ENCODE results near the gene LARGE1.
"Not testable (repeated sequence)": the region's sequence is repeated elsewhere in the genome, so short reads cannot be mapped to it uniquely, and the experiment has no call there.

Gene LARGE1

DNA sequence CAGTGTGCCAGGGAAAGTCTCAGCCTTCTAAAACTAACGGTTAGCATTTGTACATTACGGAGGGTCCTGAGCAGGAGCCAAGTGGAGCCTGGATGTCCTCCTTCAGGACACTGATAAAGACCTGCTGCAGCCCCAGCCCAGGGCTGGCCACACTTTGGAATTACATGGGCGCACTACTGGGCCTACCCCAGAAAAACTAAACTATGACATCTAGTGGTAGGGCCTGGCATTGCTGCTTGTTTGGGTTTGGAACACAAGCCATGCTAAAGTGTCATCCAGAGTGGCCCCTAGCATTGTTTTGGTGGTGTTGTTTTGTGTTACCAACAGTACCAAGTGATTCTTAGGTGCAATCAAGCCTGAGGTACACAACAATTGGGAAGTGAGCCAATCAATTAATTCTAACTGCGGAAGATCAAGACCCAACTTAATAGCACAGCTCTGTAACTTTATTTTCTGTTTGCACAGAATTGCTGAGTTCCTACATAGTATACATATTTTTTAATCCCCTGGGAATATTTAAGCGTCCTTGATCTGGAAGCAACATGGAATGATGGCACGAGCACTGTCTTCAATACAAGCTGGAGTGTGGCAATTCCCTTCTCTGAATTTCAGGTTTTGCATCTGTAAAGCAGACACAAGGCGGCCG, 340.7 kb downstream of the LARGE1 start:
- DNase-seq, result no peak

GRCh38 chr22:33578752-33579151, 341.5 kb downstream of the LARGE1 start:
- DNase-seq, result no peak

DNA sequence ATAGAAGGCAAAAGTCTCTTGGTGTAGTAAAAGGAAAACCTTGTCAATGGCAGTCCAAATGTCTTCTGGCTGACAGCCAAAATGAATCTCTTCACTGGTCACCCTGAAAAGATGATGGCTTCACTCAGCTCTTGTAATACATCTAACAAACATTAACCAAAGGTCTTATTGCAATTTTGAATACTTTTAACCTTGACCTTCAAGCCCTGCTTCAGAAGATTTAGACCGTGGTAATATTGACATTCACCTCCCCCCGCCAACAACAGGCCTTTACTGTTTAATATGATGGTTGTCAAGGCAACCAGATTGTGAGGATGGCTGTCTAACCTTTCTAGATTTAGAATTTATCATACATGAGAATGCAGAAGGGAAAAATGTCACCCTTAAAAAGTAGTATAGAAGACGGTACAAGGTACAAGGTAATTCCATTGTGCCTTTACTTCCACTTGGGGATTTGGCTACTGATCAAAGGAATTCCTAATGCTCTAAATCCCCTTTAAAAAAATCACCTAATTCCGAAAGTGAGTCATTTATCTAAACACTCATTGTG, 342.3 kb downstream of the LARGE1 start:
- no peak for DNase-seq

DNA sequence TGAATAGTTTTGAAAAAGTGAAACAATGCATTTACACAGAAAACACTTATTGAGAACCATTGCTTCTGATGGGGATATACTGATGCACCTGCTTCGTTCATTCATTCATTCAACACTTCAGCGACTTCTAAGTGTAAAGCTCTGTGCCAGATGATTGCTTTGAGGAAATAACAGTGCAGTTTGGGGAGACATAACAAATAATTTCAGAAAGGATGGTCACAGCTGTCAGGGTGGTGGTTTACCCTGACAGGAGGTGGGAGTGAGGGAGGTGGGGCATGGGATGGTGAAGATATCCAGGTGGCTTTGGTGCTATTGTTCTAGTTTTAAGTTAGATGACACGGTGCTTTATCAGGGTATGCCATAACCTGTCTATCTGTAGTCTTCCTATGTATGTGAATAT, 344.1 kb downstream of the LARGE1 start:
- no peak for DNase-seq

DNA sequence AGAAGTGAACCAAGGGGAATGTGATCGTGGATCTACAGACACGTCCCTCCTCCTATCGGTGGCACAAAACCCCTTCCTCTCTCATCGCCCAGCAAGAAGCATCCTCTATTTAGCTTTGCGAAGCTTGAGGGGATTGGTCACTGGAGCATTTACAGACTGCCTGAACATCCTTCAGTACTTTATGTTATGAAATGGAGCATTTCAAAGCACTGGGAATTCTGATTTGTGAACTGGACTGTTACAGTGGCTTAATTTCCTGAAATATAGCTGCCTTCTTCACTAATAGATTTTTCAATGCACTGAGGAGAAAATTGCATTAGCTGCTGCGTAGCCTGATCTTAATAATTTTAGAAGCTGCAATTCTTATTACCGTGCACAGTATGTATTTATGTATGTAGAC, 344.5 kb downstream of the LARGE1 start:
- no peak for DNase-seq

- no peak for DNase-seq
These were observed 345.2 kb downstream of the LARGE1 start for GRCh38 chr22:33575041-33575440.

- no peak for DNase-seq
These were observed 346.8 kb downstream of the LARGE1 start for GRCh38 chr22:33573479-33573878.

DNA sequence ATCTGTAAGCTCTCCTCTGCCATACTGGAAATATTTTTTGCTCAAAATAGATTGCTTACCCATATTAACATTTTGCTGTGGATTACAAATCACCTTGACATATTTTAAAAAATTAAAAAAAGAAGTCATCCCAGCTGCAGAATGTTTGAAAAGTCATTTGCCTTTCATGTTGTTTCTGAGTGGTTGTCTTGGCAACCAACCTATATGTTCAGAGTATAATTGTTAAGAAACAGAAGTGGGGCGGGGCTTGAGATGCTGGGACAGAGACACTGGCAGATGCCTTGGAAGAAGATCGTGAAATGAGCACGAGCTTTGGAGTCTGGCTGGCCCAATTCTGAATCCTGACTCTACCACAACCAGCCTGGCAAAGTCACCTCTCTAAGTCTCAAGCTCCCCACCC, 348.2 kb downstream of the LARGE1 start:
- DNase-seq, result no peak

GRCh38 chr22:33570110-33570509, 350.2 kb downstream of the LARGE1 start:
- DNase-seq, result no peak

DNA sequence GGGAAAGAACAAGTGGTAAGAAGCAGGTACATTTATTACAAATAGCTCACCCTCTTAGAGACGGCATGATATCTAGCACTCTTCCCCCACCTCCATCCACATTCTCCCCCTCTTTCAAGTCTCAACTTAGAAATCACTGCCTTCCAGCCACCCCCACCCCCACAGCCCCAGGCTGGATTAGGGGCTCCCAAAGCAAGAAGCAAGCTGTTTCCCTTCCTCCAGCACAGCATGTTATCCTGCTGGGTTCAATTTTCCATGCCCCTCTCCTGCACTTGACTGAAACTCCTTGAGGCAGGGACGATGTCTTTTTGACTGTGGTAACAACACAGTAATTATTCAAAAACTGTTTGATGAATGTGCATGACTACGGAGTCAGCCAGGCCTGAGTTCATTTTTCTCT, 350.7 kb downstream of the LARGE1 start:
- no peak for DNase-seq

DNA sequence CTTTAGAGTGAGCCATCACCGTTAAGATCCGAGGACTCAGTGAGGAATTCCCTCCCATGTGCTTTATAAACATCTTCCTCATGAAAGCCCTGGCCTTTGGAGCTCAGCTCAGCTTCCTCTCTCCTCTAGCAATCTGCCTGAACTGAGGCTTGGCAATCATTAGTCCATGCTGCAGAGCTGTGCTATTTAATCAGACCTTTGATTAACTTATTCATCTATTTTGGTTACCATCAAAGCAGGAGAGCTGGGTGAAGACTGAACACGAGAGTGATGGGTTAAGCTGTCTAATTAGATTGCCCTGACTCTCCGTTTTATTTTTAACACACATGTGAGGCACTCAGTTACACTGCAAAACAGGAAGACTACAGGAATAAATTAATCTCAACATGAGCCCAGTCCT, 351.3 kb downstream of the LARGE1 start:
- DNase-seq, result no peak

DNA sequence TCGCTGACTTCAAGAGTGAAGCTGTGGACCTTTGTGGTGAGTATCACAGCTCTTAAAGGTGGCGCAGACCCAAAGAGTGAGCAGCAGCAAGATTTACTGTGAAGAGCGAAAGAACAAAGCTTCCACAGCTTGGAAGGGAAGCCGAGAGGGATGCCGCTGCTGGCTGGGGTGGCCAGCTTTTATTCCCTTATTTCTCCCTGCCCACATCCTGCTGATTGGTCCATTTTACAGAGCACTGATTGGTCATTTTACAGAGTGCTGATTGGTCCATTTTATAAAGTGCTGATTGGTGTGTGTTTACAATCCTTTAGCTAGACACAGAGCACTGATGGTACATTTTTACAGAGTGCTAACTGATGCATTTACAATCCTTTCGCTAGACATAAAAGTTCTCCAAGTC, 353.8 kb downstream of the LARGE1 start:
- DNase-seq, result not testable (repeated sequence)

- DNase-seq, result no peak
These were observed 354.7 kb downstream of the LARGE1 start for GRCh38 chr22:33565580-33565995.

DNA sequence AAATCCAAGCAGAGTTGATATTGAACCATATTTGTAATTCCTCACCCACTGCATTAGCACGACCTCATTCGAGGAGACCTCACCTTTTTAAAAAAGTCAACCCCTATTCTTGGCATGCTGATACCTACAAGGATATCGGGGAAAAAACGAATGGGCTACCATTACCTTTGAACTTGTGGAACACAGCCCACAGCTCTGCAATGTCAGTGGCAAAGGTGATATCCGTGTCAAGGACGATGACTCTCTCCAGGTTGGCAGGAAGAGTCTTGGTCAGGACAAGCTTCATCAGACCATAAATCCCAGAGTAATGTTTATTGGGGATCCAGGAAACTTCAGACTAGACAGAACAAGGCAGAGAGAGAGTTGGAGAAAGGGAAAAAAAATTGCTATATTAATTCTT, 355.6 kb downstream of the LARGE1 start:
- DNase-seq, result no peak

- DNase-seq, result no peak
These were observed 356.9 kb downstream of the LARGE1 start for GRCh38 chr22:33563220-33563964.

DNA sequence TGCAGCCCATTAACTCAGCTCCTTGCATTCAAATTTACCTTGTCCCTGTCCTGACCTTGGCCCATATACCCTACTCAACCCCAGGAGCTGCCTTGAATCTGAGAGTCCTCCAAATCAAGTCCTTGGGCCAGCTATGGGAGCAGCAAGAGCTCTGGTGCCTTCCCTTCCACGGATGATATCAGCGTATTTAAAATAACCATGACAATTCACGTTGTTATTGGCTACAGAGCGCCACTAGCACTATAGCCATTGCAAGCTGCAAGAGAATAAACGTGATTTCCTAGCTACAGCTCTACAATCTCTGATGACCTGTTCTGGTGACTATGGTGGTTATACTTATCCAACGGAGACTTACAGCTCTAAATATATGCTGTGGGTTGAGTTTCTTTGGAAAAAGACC, 357.8 kb downstream of the LARGE1 start:
- DNase-seq, result no peak

DNA sequence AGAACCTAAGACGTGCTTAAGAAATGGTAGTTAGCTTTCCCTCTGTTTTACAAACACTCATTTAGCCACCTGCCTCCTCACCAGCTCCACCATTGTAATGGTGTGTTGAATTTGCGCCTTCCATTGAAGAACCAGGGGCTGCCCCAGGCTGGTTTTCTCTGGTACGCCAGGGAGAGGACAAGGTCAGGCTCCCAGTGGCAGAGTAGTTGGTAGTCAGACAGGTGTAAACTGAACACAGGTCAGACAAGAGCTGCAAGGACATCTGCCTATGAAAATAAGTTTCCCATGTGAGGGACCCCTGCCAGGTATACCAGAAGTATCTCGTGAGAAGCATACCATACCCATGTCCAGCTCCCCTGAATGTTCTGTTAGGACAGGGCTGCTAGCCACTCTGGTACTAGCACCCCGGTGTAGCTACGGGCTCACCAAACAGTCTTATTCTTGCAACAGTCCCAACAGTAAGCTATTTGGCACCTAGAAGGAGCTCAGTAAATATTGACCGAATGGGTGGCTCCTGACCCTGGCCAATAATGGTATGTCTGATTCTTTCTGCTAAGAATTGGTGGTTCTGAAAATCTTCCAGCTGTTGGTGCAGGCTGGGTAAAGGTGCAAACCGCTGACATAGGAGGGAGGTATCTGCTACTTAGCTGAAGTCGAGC, 359.0 kb downstream of the LARGE1 start:
- DNase-seq, result no peak

GRCh38 chr22:33557836-33558235, 362.4 kb downstream of the LARGE1 start:
- no peak for DNase-seq

DNA sequence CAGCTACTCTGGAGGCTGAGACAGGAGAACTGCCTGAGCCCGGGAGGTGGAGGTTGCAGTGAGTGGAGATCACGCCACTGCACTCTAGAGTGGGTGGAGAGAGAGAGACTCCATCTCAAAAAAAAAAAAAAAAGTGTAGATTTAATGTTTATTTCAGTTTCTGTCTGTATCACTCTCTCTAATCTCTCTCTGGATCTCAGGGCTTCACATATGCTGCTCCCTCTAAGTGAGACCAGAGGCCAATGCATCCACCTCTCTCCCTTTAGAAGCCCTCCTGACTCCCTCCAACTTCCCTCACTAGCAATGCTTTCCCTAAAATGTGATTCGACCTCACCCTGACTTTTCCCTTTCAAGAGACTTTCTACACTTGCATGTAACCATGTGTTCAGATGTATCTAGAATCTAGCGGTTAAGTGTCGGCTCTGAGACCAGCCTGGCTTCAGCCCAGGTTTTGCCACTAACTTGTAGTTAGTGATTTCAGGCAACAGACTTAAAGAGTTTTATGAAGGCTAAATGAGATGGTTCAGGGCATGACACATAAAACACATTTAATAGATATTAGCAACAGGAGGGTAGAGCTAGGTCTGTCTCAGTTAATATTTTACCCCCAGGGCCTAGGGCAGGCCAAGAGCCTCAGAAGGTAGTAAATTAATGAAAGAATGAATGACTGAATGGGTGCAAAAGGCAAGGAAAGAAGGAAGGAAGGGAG, 364.3 kb downstream of the LARGE1 start:
- DNase-seq, result no peak

- DNase-seq, result no peak
These were observed 366.8 kb downstream of the LARGE1 start for GRCh38 chr22:33553493-33553892.

DNA sequence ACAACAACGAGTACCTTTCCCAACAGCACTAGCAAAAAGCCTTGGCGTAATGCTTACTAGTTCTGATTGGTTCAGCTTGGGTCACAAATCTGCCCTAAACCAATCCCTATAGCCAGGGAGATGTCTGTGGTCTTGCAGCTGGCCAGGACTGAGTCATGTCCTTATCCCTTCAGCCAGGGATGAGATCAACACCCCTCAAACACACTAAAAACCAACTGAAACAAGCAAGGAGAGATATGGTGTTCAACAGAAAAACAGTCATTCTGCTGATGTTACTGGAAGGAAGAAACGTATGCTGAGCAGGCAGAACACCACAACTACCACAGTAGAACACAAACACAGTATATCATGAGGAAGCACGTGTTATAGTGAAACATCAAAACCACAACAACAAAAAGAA, 375.6 kb downstream of the LARGE1 start:
- DNase-seq, result no peak

DNA sequence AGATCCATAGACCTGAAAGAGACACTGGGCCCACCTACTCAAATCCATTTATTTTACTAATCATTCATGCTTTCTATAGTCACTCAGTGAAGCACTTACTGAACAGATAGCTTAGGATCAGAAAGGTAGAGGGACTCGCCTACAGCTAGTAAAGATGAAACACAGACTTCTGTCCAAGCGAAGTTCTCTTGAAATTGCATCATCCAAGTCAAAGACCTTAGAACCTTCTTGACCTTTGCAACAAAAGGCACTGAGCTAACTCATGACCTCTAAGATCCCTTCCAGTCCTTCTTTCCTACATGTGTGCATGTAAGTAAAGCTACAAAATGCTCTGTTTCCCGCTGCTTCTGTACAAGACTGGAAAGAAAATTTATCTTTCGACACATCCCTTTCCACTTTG, 377.6 kb downstream of the LARGE1 start:
- no peak for DNase-seq

GRCh38 chr22:33542153-33542552, 378.1 kb downstream of the LARGE1 start:
- no peak for DNase-seq
